IPS-15b (cell line): ENCODE data around the gene PCDH7.
A peak's percentile ranks its signal among the peaks of the same experiment; 100 is the strongest.

ENCODE experiments used
- H3K27me3 ChIP-seq: one replicate; pipeline ENCODE4 v1.6.1; 2013; ENCODE audit warnings: low read length; ENCODE audit not compliant: control insufficient read depth, insufficient read depth
- H3K36me3 ChIP-seq: one replicate; pipeline ENCODE4 v1.6.1; 2013; ENCODE audit warnings: low read length; ENCODE audit not compliant: control insufficient read depth, insufficient read depth
- H3K4me1 ChIP-seq: one replicate; pipeline ENCODE4 v1.6.1; 2013; ENCODE audit warnings: mild to moderate bottlenecking, low read length; ENCODE audit not compliant: control insufficient read depth, insufficient read depth
- H3K4me3 ChIP-seq: one replicate; pipeline ENCODE4 v1.5.1; 2013; ENCODE audit warnings: low read depth, low read length
- H3K9ac ChIP-seq: one replicate; pipeline ENCODE4 v1.6.1; 2013; ENCODE audit warnings: low read depth, mild to moderate bottlenecking, low read length
- H3K9me3 ChIP-seq: one replicate; pipeline ENCODE4 v1.6.1; 2013; ENCODE audit warnings: mild to moderate bottlenecking, low read length; ENCODE audit not compliant: control insufficient read depth, insufficient read depth

PCDH7 gene

DNA sequence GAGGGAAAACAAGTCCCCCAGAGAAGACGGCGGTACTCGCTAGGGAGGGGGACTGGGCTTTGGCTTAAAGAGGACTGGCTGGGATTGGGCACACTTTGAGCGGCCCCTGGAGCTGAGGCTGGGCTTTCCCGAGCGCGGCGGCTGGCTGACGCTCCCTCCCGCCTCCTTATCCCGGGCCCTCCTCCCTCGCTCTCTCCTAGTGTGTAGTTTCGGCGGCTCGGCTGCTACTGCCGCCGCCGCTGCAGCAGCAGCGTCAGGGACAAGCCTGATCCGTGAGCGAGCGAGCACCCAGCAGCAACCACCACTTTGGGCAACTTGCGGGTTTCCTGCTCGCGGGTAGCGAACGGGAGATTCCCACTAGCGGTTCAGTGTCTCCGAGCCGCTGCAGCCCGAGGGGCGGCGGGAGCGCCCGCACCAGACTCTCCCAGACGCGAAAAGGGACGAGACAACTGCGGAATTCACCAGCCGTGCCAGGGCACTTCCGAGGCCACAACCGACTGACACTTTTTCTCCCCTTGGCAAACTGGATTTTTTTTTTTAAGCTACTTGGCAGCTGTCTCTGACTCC, 632 bp upstream of the PCDH7 start:
- peaks cover 39% of the 10 kb centered on the region for H3K27me3 ChIP-seq

DNA sequence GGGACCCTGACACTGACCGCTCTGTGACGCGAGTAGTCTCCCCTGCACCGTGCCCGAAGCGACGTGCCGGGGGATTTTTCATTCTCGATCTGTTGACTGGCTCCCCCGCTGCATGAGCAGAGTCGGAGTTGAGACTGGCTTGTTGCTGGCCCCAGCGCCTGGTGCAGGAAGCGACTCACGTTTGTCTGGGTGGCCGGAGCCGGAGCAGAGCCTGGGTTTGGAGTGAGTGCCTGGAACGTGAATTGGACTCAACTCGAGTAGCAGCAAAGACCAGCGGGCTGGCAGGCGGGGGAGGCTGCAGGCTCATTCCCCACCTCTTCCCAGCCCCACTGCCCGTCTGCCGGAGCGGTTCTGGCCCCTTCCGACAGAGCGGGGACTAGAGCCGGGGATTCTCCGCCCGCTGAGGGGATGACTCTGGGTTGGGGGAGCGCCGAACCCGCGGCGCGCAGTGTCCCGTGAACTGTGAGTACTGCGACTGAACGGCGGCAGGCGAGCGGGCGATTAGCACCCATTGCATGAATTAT, 554 bp downstream of the PCDH7 start:
- peaks cover 39% of the 10 kb centered on the region for H3K27me3 ChIP-seq
- no peaks in the 10 kb centered on the region for H3K9me3 ChIP-seq
- peaks cover 5% of the 10 kb centered on the region for H3K4me1 ChIP-seq
- H3K36me3 ChIP-seq = no peaks in the 10 kb centered on the region
- H3K9ac ChIP-seq = no peak overlapping the region
- H3K4me3 ChIP-seq = peak overlapping the region; percentile 92

More for the DNA sequence above, 632 bp upstream of the PCDH7 start:
- H3K4me1 ChIP-seq = peaks cover 5% of the 10 kb centered on the region
- H3K9ac ChIP-seq = peak overlapping the region; percentile 65
- H3K9me3 ChIP-seq = no peaks in the 10 kb centered on the region
- H3K4me3 ChIP-seq = peak overlapping the region; percentile 92
- no peaks in the 10 kb centered on the region for H3K36me3 ChIP-seq

DNA sequence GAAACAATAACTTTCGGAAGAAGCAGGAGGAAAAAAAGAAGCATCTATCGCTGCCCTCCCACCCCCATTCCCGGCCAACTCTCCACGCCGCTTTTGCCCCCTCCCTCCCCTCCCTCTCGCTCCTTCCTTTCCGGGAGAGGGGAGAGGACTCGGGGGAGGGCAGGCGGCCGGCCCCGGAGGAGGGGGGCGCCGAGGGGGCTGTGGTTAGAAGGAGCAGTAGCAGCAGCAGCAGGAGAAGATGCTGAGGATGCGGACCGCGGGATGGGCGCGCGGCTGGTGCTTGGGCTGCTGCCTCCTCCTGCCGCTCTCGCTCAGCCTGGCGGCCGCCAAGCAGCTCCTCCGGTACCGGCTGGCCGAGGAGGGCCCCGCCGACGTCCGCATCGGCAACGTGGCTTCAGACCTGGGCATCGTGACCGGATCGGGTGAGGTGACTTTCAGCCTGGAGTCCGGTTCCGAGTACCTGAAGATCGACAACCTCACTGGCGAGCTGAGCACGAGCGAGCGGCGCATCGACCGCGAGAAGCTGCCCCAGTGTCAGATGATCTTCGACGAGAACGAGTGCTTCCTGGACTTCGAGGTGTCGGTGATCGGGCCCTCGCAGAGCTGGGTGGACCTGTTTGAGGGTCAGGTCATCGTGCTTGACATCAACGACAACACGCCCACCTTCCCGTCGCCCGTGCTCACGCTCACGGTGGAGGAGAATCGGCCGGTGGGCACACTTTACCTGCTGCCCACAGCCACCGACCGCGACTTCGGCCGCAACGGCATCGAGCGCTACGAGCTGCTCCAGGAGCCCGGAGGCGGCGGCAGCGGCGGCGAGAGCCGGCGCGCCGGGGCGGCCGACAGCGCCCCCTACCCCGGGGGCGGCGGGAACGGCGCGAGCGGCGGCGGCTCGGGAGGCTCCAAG, 1.3 kb downstream of the PCDH7 start:
- no peaks in the 10 kb centered on the region for H3K9me3 ChIP-seq
- no peaks in the 10 kb centered on the region for H3K36me3 ChIP-seq
- H3K4me3 ChIP-seq = peak overlapping the region; percentile 92
- H3K9ac ChIP-seq = peak overlapping the region; percentile 24
- H3K4me1 ChIP-seq = peaks cover 5% of the 10 kb centered on the region
- peaks cover 39% of the 10 kb centered on the region for H3K27me3 ChIP-seq

DNA sequence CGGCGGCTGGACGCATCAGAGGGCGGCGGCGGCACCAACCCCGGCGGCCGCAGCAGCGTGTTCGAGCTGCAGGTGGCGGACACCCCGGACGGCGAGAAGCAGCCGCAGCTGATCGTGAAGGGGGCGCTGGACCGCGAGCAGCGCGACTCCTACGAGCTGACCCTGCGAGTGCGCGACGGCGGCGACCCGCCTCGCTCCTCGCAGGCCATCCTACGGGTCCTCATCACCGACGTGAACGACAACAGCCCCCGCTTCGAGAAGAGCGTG, 1.9 kb downstream of the PCDH7 start:
- Histone ChIP-seq H3K4me1 (peaks cover 5% of the 10 kb centered on the region), H3K27me3 (peaks cover 39% of the 10 kb centered on the region), H3K36me3 (no peaks in the 10 kb centered on the region), H3K4me3 (peak overlapping the region; percentile 92), H3K9me3 (no peaks in the 10 kb centered on the region), H3K9ac (peak overlapping the region; percentile 47)

DNA sequence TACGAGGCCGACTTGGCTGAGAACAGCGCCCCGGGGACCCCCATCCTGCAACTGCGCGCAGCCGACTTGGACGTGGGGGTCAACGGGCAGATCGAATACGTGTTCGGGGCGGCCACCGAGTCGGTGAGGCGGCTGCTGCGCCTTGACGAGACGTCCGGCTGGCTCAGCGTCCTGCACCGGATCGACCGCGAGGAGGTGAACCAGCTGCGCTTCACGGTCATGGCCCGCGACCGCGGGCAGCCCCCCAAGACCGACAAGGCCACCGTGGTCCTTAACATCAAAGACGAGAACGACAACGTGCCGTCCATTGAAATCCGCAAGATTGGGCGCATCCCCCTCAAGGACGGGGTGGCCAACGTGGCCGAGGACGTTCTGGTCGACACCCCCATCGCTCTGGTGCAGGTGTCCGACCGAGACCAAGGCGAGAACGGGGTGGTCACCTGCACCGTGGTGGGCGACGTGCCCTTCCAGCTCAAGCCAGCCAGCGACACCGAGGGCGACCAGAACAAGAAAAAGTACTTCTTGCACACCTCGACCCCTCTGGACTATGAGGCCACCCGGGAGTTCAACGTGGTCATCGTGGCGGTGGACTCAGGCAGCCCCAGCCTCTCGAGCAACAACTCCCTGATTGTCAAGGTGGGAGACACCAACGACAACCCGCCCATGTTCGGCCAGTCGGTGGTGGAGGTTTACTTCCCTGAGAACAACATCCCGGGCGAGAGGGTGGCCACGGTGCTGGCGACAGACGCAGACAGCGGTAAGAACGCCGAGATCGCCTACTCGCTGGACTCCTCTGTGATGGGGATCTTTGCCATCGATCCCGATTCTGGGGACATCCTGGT, 2.4 kb downstream of the PCDH7 start:
- peak overlapping the region; percentile 47 for H3K9ac ChIP-seq
- peaks cover 39% of the 10 kb centered on the region for H3K27me3 ChIP-seq
- H3K4me1 ChIP-seq = peaks cover 5% of the 10 kb centered on the region
- H3K9me3 ChIP-seq = no peaks in the 10 kb centered on the region
- no peaks in the 10 kb centered on the region for H3K36me3 ChIP-seq
- peak overlapping the region; percentile 92 for H3K4me3 ChIP-seq

DNA sequence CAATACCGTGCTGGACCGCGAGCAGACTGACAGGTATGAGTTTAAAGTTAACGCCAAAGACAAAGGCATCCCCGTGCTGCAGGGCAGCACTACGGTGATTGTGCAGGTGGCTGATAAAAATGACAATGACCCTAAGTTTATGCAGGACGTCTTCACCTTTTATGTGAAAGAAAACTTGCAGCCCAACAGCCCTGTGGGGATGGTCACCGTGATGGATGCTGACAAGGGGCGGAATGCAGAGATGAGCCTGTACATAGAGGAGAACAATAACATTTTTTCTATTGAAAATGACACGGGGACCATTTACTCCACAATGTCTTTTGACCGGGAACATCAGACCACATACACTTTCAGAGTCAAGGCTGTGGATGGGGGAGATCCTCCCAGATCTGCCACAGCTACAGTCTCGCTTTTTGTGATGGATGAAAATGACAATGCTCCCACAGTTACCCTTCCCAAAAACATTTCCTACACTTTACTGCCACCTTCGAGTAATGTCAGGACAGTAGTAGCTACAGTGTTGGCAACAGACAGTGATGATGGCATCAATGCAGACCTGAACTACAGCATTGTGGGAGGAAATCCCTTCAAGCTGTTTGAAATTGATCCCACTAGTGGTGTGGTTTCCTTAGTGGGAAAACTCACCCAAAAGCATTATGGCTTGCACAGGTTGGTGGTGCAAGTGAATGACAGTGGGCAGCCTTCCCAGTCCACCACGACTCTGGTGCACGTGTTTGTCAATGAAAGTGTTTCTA, 3.2 kb downstream of the PCDH7 start:
- H3K36me3 ChIP-seq = no peaks in the 10 kb centered on the region
- H3K27me3 ChIP-seq = peaks cover 36% of the 10 kb centered on the region
- no peak overlapping the region for H3K9ac ChIP-seq
- H3K4me3 ChIP-seq = peak overlapping the region; percentile 92
- no peaks in the 10 kb centered on the region for H3K9me3 ChIP-seq
- H3K4me1 ChIP-seq = peaks cover 5% of the 10 kb centered on the region

DNA sequence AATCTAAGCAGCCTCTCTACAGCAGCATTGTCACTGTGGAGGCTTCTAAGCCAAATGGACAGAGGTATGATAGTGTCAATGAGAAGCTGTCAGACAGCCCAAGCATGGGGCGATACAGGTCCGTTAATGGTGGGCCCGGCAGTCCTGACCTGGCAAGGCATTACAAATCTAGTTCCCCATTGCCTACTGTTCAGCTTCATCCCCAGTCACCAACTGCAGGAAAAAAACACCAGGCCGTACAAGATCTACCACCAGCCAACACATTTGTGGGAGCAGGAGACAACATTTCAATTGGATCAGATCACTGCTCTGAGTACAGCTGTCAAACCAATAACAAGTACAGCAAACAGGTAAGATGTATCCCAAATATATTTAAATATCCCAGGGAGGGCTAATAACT, 4.1 kb downstream of the PCDH7 start:
- Histone ChIP-seq H3K27me3 (peaks cover 32% of the 10 kb centered on the region), H3K4me1 (peaks cover 5% of the 10 kb centered on the region), H3K36me3 (no peaks in the 10 kb centered on the region), H3K4me3 (no peak overlapping the region), H3K9me3 (no peaks in the 10 kb centered on the region), H3K9ac (no peak overlapping the region)

DNA sequence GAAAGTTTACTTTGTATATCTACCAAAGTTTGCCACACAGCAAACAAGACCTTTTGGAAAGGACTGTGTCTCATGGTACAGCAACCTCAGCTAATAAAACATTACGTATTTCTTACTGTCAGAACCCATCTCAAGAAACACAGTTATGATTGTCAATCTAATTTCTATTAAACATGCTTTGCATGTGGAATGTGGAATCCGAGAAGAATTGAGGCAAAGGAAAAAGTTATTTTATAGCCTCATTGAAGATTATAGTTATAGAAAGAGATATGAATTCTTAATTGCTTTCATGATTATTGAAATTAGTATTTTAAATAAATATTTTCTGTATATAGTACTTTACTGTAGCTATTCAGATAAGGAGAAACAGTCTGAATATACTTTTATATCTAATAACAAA, 5.4 kb downstream of the PCDH7 start:
- Histone ChIP-seq H3K27me3 (peaks cover 32% of the 10 kb centered on the region), H3K4me1 (peaks cover 5% of the 10 kb centered on the region), H3K9me3 (no peaks in the 10 kb centered on the region), H3K4me3 (no peak overlapping the region), H3K9ac (no peak overlapping the region), H3K36me3 (no peaks in the 10 kb centered on the region)

DNA sequence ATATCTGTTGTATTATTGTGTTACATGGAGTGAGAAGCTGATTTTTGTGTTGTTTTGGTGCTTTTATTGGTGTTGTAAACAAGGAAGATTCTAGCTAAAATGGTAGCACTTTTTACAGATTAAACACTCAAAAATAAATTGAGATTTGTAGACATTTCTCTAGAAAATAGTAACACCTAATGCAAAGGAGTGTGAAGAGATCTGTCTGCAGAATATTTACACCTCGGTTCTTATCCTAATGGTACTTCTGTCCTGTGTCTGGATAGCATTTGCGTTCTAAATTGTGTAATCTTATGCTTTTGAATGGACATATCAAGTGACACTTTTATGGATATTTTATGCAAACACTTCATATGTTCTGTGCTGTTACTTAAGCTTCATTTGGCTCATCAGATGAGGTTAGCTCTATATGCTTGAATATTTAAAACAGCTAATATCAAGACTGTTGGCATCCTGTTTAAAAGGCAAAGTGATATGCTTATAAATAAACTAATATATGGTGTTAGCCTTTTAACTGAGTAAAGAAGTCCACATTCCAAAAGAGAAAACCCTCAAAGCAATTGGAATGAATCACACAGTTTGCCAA, 6.0 kb downstream of the PCDH7 start:
- Histone ChIP-seq H3K36me3 (no peaks in the 10 kb centered on the region), H3K4me3 (no peak overlapping the region), H3K9me3 (no peaks in the 10 kb centered on the region), H3K9ac (no peak overlapping the region), H3K27me3 (peaks cover 29% of the 10 kb centered on the region), H3K4me1 (peaks cover 5% of the 10 kb centered on the region)

DNA sequence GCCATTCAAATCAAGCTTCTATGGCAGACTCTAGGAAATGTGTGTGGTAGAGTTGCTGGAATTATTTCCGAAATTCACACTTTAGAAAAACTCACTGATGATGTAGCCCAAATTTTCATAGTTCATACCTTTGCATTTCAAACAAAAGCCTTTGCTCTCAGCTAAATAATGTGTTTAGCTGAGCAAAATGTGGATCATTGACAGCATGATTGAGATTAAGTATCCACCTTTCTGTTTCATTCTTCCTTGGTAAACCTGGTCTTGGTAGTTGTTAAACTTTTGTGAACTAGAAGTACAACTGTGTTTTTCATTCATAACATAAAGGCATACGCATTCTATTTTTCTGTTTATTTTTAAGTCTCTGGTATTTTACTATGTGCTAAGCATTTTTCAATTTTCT, 7.2 kb downstream of the PCDH7 start:
- H3K4me1 ChIP-seq = peaks cover 5% of the 10 kb centered on the region
- H3K27me3 ChIP-seq = peaks cover 20% of the 10 kb centered on the region
- no peaks in the 10 kb centered on the region for H3K36me3 ChIP-seq
- no peak overlapping the region for H3K9ac ChIP-seq
- H3K4me3 ChIP-seq = no peak overlapping the region
- H3K9me3 ChIP-seq = no peaks in the 10 kb centered on the region

DNA sequence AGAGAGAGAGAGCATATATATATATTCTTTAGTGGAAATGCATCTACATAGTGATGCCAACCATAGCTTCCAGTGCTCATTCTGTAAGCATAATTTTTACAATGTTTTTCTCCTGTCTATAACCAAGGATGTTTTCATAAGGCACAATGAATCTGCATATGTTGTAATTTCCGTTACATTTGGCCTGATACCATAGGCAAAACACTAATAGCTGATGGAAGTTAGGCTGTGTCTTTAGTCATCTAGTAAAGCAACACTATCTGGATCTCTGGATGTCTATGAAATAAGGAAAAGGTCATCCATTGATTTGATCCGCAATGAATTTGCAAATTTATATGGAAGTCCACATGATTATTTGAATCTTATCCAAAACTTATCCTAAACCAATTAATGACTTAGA, 8.1 kb downstream of the PCDH7 start:
- H3K27me3 ChIP-seq = peaks cover 11% of the 10 kb centered on the region
- H3K4me3 ChIP-seq = no peak overlapping the region
- H3K36me3 ChIP-seq = no peaks in the 10 kb centered on the region

More for the DNA sequence above, 8.1 kb downstream of the PCDH7 start:
- Histone ChIP-seq H3K4me1 (peaks cover 5% of the 10 kb centered on the region), H3K9ac (no peak overlapping the region), H3K9me3 (no peaks in the 10 kb centered on the region)
